NOMO-1 (cell line): ENCODE measurements around the gene FOXJ3.

Experiments
- DNase-seq, 2 experiments: peaks; one replicate each; lab custom pipeline; 2025; ENCODE audit not compliant: unreplicated experiment in 2 of 2; lab: John Stamatoyannopoulos, UW

The FOXJ3 gene

GRCh38 chr1:42127767-42128166, 207.3 kb downstream of the FOXJ3 start:
- DNase-seq: no peak
